ENCODE data around the gene AK5. TPM values are rescaled to one million over a fixed set of nuclear protein-coding genes. Genes with fewer than 3 reads are reported as not detected.

AK5 gene
- total RNA-seq, 1 donor: 25.3 TPM

DNA sequence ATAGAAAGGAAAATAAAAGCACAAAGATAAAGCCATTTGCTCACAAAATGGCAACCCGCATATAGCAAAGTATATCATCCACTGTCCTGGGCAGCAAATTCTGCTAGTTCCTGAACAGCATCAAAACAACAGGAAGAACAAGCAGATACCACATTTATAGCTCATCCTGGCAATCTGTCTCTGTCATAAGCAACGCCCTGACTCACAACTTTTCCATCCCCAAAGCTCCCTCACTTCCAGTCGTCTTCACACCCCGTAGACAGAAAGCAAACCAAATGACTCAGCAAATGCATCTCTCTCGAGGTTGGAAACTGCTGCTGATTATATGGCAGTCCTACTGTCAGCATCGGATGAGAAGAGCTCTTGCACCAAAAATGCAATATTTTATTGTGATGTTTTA is 65.8 kb downstream of the AK5 start:
- H2AFZ ChIP-seq (ENCODE audit: low read length): peak overlapping the region; percentile 75
- TF ChIP-seq, protein P1, sequence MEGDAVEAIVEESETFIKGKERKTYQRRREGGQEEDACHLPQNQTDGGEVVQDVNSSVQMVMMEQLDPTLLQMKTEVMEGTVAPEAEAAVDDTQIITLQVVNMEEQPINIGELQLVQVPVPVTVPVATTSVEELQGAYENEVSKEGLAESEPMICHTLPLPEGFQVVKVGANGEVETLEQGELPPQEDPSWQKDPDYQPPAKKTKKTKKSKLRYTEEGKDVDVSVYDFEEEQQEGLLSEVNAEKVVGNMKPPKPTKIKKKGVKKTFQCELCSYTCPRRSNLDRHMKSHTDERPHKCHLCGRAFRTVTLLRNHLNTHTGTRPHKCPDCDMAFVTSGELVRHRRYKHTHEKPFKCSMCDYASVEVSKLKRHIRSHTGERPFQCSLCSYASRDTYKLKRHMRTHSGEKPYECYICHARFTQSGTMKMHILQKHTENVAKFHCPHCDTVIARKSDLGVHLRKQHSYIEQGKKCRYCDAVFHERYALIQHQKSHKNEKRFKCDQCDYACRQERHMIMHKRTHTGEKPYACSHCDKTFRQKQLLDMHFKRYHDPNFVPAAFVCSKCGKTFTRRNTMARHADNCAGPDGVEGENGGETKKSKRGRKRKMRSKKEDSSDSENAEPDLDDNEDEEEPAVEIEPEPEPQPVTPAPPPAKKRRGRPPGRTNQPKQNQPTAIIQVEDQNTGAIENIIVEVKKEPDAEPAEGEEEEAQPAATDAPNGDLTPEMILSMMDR (IDR thresholded peaks at IDR 0.05; ENCODE audit: extremely low read depth, low read depth, low read length): no peak
- peak overlapping the region; percentile 40 for H3K4me3 ChIP-seq (ENCODE audit: insufficient read depth, low read length)
- H3K27me3 ChIP-seq (ENCODE audit: insufficient read depth, low read length): no peaks in the 10 kb centered on the region
- no peaks in the 10 kb centered on the region for H4K20me1 ChIP-seq (ENCODE audit: insufficient read depth, low read length)
- H3K36me3 ChIP-seq (ENCODE audit: insufficient read depth, low read length): no peaks in the 10 kb centered on the region
- DNase-seq (ENCODE audit: insufficient read length, low spot score, missing footprints): peak; percentile 44
- peak overlapping the region; percentile 69 for H3K4me2 ChIP-seq (ENCODE audit: insufficient read depth, low read length)
- H3K9me3 ChIP-seq (ENCODE audit: low read depth, low read length): no peaks in the 10 kb centered on the region
- peak overlapping the region; percentile 52 for H3K27ac ChIP-seq (ENCODE audit: low read depth, low read length)
- H3K79me2 ChIP-seq (ENCODE audit: insufficient read depth, low read length): no peaks in the 10 kb centered on the region
- peaks cover 11% of the 10 kb centered on the region for H3K4me1 ChIP-seq (ENCODE audit: insufficient read depth, low read length)

DNA sequence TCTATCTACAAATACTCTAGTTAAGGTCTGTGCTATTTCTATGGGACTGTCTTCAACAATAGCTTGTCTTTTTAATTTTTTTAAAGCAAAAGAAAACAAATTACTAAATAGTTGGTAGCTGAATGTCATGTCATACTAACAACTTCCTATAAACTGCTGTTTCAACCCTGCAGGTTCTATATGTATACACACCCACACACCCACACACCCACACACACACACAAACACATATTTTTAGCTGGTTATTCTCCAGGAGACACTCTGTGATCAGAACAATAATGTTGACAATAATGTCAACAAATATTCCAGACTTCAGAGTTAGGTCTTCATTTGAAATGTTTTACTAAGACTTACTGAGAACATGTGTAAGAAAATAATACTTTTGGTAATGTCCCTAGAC is 66.7 kb downstream of the AK5 start:
- Histone ChIP-seq H2AFZ (ENCODE audit: low read length) (no peak overlapping the region), H3K79me2 (ENCODE audit: insufficient read depth, low read length) (no peaks in the 10 kb centered on the region), H3K27me3 (ENCODE audit: insufficient read depth, low read length) (no peaks in the 10 kb centered on the region), H3K36me3 (ENCODE audit: insufficient read depth, low read length) (no peaks in the 10 kb centered on the region), H3K9me3 (ENCODE audit: low read depth, low read length) (no peaks in the 10 kb centered on the region), H3K4me3 (ENCODE audit: insufficient read depth, low read length) (no peak overlapping the region), H3K4me1 (ENCODE audit: insufficient read depth, low read length) (peaks cover 11% of the 10 kb centered on the region), H3K27ac (ENCODE audit: low read depth, low read length) (peak overlapping the region; percentile 52), H4K20me1 (ENCODE audit: insufficient read depth, low read length) (no peaks in the 10 kb centered on the region), H3K4me2 (ENCODE audit: insufficient read depth, low read length) (no peak overlapping the region)
- TF ChIP-seq, protein P1 (IDR thresholded peaks at IDR 0.05; ENCODE audit: extremely low read depth, low read depth, low read length): no peak
- no peak for DNase-seq (ENCODE audit: insufficient read length, low spot score, missing footprints)

DNA sequence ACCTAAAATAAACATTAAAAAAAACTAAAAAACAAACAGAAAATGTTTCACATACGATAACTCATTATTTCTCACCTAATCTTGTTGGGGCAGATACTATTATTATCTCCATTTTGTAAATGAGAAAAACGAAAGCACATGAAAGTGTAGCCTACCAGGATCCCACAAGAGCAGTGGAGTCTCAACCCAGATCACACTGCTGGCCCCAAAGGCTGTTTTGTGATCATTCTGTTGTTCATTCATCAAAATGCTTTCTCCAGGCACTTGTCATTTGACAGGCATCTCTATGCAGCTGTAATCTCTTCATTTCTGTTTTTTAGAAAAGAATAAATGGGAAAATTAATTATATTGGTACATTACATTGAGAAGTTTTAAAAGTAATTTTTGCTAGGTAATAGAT is 67.5 kb downstream of the AK5 start:
- H4K20me1 ChIP-seq (ENCODE audit: insufficient read depth, low read length): no peaks in the 10 kb centered on the region

DNA sequence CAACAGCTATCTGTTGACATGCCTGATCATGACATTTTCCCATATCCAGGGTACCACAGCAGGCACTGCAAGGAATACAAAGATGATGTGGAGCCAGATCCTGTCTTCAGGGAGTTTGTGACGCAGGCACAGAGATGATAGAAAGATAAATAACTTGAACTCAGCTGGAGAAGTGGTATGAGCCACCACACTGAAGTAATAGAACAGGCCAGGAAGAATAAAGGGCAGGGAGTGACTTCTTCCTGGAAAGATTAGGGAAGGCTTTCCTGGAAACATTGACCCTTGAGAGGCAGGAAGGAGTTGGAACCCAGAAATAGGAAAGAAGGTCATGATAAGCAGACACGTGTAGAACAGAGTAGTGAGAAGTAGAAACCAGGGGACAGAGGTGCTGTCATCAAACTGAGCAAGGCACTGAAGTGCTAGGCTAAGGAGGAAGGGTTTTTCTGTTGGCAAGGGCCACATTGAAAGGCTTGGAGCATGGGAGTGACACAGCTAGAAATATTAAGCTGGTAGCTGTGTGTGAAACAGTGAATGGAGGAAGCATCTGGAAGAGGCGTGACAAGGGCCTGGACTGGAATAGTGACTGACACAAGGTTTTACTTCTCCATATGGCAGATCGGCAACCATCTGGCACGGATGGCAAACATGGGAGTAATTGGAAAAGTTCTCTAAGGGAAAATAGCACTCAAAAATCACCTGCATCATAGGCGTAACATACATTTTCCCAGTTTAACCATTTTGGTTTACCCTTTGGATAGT is 68.4 kb downstream of the AK5 start:
- no peak overlapping the region for H3K4me3 ChIP-seq (ENCODE audit: insufficient read depth, low read length)
- H3K36me3 ChIP-seq (ENCODE audit: insufficient read depth, low read length): no peaks in the 10 kb centered on the region
- DNase-seq (ENCODE audit: insufficient read length, low spot score, missing footprints): no peak
- no peaks in the 10 kb centered on the region for H3K79me2 ChIP-seq (ENCODE audit: insufficient read depth, low read length)
- no peaks in the 10 kb centered on the region for H3K9me3 ChIP-seq (ENCODE audit: low read depth, low read length)
- no peak overlapping the region for H2AFZ ChIP-seq (ENCODE audit: low read length)
- no peak overlapping the region for H3K4me2 ChIP-seq (ENCODE audit: insufficient read depth, low read length)
- H3K27ac ChIP-seq (ENCODE audit: low read depth, low read length): no peak overlapping the region
- peaks cover 19% of the 10 kb centered on the region for H3K4me1 ChIP-seq (ENCODE audit: insufficient read depth, low read length)
- H3K27me3 ChIP-seq (ENCODE audit: insufficient read depth, low read length): no peaks in the 10 kb centered on the region
- no peaks in the 10 kb centered on the region for H4K20me1 ChIP-seq (ENCODE audit: insufficient read depth, low read length)
- TF ChIP-seq, protein P1 (IDR thresholded peaks at IDR 0.05; ENCODE audit: extremely low read depth, low read depth, low read length): no peak

More for the DNA sequence above, 67.5 kb downstream of the AK5 start:
- no peaks in the 10 kb centered on the region for H3K79me2 ChIP-seq (ENCODE audit: insufficient read depth, low read length)
- TF ChIP-seq, protein P1 (IDR thresholded peaks at IDR 0.05; ENCODE audit: extremely low read depth, low read depth, low read length): no peak
- no peaks in the 10 kb centered on the region for H3K9me3 ChIP-seq (ENCODE audit: low read depth, low read length)
- no peak overlapping the region for H3K27ac ChIP-seq (ENCODE audit: low read depth, low read length)
- H3K36me3 ChIP-seq (ENCODE audit: insufficient read depth, low read length): no peaks in the 10 kb centered on the region
- no peak overlapping the region for H3K4me2 ChIP-seq (ENCODE audit: insufficient read depth, low read length)
- H3K4me3 ChIP-seq (ENCODE audit: insufficient read depth, low read length): no peak overlapping the region
- no peaks in the 10 kb centered on the region for H3K27me3 ChIP-seq (ENCODE audit: insufficient read depth, low read length)
- no peak overlapping the region for H2AFZ ChIP-seq (ENCODE audit: low read length)
- DNase-seq (ENCODE audit: insufficient read length, low spot score, missing footprints): no peak
- H3K4me1 ChIP-seq (ENCODE audit: insufficient read depth, low read length): peaks cover 11% of the 10 kb centered on the region

Measured in osteoblast (primary cell).